GM12892 (cell line): ENCODE results near the gene PPP1R9A.

Source experiments
- POLR2A ChIP-seq: IDR thresholded peaks from 2 replicates; pipeline ENCODE4 v1.6.1; 2011; ENCODE audit warnings: low read depth, low read length, control low read depth
- POLR2AphosphoS5 ChIP-seq: IDR thresholded peaks from 2 replicates; pipeline ENCODE4 v1.6.1; 2011; ENCODE audit warnings: low read depth, low read length, control low read depth

GRCh38 chr7:95261895-95262415 lies 354.6 kb downstream of the PPP1R9A start:
- TF ChIP-seq POLR2A, result no peak
- TF ChIP-seq POLR2AphosphoS5, result no peak
